ENCODE results near the gene LCLAT1. TPM values are rescaled to one million over a fixed set of nuclear protein-coding genes. Genes with fewer than 3 reads are reported as not detected.

LCLAT1 gene
- polyA plus RNA-seq, 2 of the 4 experiments (the other 2 are of a cell fraction): 19.5 to 71.0 TPM

DNA sequence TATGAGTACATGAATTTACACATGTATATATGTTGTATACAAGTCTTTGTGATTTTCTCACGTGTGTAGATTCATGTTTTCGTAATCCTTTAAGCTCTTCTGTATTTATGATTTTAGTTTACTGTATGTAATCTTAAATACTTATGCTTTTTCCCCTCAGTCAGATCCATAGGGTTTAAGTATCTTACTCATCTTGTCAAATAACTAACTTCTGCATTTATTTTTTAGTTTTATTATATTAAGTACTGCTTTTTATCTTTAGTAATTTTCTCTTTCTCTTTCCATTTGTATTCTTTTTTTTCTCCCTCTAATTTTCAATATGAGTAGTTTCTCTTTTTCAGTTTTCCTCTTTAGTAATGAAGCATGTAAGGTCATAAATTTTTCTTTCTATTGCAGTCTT lies 179.4 kb downstream of the LCLAT1 start:
- ChIA-PET CTCF (interaction anchor here (0.5 kb wide), 1 partner anchor 444 kb away, joined by 3 read pairs; no protein-coding TSS in a partner anchor), POLR2A (no interaction called here)
- TF ChIP-seq ELK1 (IDR thresholded peaks at IDR 0.05; ENCODE audit: low read depth, low read length) (no peak), ZC3H11A (IDR thresholded peaks at IDR 0.05) (no peak), KDM1A (IDR thresholded peaks at IDR 0.05; ENCODE audit: low read depth) (no peak)
- DNase-seq (ENCODE audit: low read depth in 1 of 2, low spot score in 1 of 2): no peak
- Histone ChIP-seq H3K4me1 (no peaks in the 10 kb centered on the region), H3K9me3 (no peaks in the 10 kb centered on the region), H3K4me2 (no peak overlapping the region), H3K4me3 (no peak overlapping the region), H3K27ac (no peak overlapping the region)
- no peak for ATAC-seq
- FAIRE-seq: peak; percentile 88
- 95% methylated on average over 2 of the region's 2 CpGs for WGBS (ENCODE audit: missing lambda C conversion rate)

- TF ChIP-seq CBX8 (IDR thresholded peaks at IDR 0.05): no peak
- no peak for TF ChIP-seq RARB (CRISPR knock-in tag; IDR thresholded peaks at IDR 0.05)
- TF ChIP-seq MAZ (IDR thresholded peaks at IDR 0.05; ENCODE audit: borderline replicate concordance, low read depth, low read length): no peak
- no peak for TF ChIP-seq GATA3 (IDR thresholded peaks at IDR 0.05; ENCODE audit: borderline replicate concordance)
- TF ChIP-seq CEBPB (IDR thresholded peaks at IDR 0.05): no peak
- DNase-seq (ENCODE audit: low read depth in 1 of 2, low spot score in 1 of 2): no peak
- WGBS (ENCODE audit: missing lambda C conversion rate): 95% methylated on average over 8 of the region's 8 CpGs
- no peak for FAIRE-seq
- ChIA-PET CTCF (no interaction called here), POLR2A (no interaction called here)
- no peak for ATAC-seq
- Histone ChIP-seq H3K9me3 (no peaks in the 10 kb centered on the region), H3K4me1 (no peaks in the 10 kb centered on the region), H3K27ac (no peak overlapping the region), H3K4me3 (no peak overlapping the region), H3K4me2 (no peak overlapping the region)
Measured at GRCh38 chr2:30627151-30627550, 180.1 kb downstream of the LCLAT1 start.

GRCh38 chr2:30628341-30628740 lies 181.3 kb downstream of the LCLAT1 start:
- no peak for TF ChIP-seq TP53 (CRISPR knock-in tag; IDR thresholded peaks at IDR 0.05)
- TF ChIP-seq MYC (IDR thresholded peaks at IDR 0.05; ENCODE audit: borderline replicate concordance, low read length): no peak
- TF ChIP-seq RARB (CRISPR knock-in tag; IDR thresholded peaks at IDR 0.05): no peak
- no peak for TF ChIP-seq HDAC2 (IDR thresholded peaks at IDR 0.05)
- no peak for TF ChIP-seq NFE2L2 (conservative IDR thresholded peaks at IDR 0.05; ENCODE audit: low read length)
- no peak for TF ChIP-seq CBX8 (IDR thresholded peaks at IDR 0.05)
- TF ChIP-seq, protein P1, sequence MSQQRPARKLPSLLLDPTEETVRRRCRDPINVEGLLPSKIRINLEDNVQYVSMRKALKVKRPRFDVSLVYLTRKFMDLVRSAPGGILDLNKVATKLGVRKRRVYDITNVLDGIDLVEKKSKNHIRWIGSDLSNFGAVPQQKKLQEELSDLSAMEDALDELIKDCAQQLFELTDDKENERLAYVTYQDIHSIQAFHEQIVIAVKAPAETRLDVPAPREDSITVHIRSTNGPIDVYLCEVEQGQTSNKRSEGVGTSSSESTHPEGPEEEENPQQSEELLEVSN (IDR thresholded peaks at IDR 0.05; ENCODE audit: borderline replicate concordance, low read depth): no peak
- TF ChIP-seq ELK1 (IDR thresholded peaks at IDR 0.05; ENCODE audit: low read depth, low read length): no peak
- TF ChIP-seq ESRRA (IDR thresholded peaks at IDR 0.05; ENCODE audit: borderline replicate concordance, low read length): no peak
- no peak for TF ChIP-seq CHD2 (IDR thresholded peaks at IDR 0.05; ENCODE audit: low read length, partially characterized antibody)
- TF ChIP-seq FOSL2 (IDR thresholded peaks at IDR 0.05): no peak
- TF ChIP-seq FOSL2 (CRISPR knock-in tag; IDR thresholded peaks at IDR 0.05): no peak
- no peak for TF ChIP-seq KDM5A (IDR thresholded peaks at IDR 0.05)
- no peak for TF ChIP-seq ZSCAN20 (CRISPR knock-in tag; IDR thresholded peaks at IDR 0.05)
- no peak for TF ChIP-seq BHLHE40 (IDR thresholded peaks at IDR 0.05; ENCODE audit: low read depth, low read length)
- no peak for TF ChIP-seq ZC3H11A (IDR thresholded peaks at IDR 0.05)
- no peak for TF ChIP-seq KDM1A (IDR thresholded peaks at IDR 0.05; ENCODE audit: low read depth)
- TF ChIP-seq, protein P2, sequence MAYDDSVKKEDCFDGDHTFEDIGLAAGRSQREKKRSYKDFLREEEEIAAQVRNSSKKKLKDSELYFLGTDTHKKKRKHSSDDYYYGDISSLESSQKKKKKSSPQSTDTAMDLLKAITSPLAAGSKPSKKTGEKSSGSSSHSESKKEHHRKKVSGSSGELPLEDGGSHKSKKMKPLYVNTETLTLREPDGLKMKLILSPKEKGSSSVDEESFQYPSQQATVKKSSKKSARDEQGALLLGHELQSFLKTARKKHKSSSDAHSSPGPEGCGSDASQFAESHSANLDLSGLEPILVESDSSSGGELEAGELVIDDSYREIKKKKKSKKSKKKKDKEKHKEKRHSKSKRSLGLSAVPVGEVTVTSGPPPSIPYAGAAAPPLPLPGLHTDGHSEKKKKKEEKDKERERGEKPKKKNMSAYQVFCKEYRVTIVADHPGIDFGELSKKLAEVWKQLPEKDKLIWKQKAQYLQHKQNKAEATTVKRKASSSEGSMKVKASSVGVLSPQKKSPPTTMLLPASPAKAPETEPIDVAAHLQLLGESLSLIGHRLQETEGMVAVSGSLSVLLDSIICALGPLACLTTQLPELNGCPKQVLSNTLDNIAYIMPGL (CRISPR knock-in tag; IDR thresholded peaks at IDR 0.05; ENCODE audit: borderline replicate concordance): no peak
- no peak for TF ChIP-seq SREBF2 (IDR thresholded peaks at IDR 0.05)
- TF ChIP-seq POLR2AphosphoS2 (conservative IDR thresholded peaks at IDR 0.05; ENCODE audit: low read length): no peak
- ChIA-PET POLR2A (interaction anchor here (0.7 kb wide), 1 partner anchor 397 kb away, joined by 4 read pairs; no protein-coding TSS in a partner anchor), CTCF (interaction anchor here (1.0 to 1.5 kb wide), 3 partner anchors 12 to 459 kb away, joined by 3 to 4 read pairs (median 3); no protein-coding TSS in a partner anchor)
- WGBS (ENCODE audit: missing lambda C conversion rate): 91% methylated on average over 2 of the region's 2 CpGs
- DNase-seq (ENCODE audit: low read depth in 1 of 2, low spot score in 1 of 2) (no peak), FAIRE-seq (no peak), ATAC-seq (no peak)
- Histone ChIP-seq H3K9me3 (no peaks in the 10 kb centered on the region), H3K27ac (no peak overlapping the region), H3K4me3 (no peak overlapping the region), H3K4me1 (no peaks in the 10 kb centered on the region), H3K4me2 (no peak overlapping the region)
